HCT116 (cell line): ENCODE measurements around the gene LDB2. TPM values are rescaled to one million over a fixed set of nuclear protein-coding genes. Genes with fewer than 3 reads are reported as not detected.

Experiments
- ATAC-seq: fragments of 200-7000 bp; cut with Tn5 transposase; 2 replicates; pipeline ENCODE4 v1.9.1; 2020; ENCODE audit warnings: mild to moderate bottlenecking, moderate library complexity
- BruUV-seq: library from RNA; stranded (reverse); fragments of 400-500 nt; replicated peaks from 2 replicates; lab custom pipeline; 2021; lab: Mats Ljungman, UMichigan
- CTCF ChIA-PET: fragments of 300-600 bp; sonication (Branson Sonifier 250); formaldehyde crosslinking; loops from one replicate; lab custom pipeline; 2021; ENCODE audit warnings: antibody characterized with exemption; lab: Charles Lee
- POLR2A ChIA-PET: fragments of 300-600, 350-600 bp; sonication (Branson Sonifier 250); formaldehyde crosslinking; loops from one replicate; lab custom pipeline; 2021; ENCODE audit warnings: antibody characterized with exemption; lab: Charles Lee
- RAD21 ChIA-PET, 2 experiments: fragments of 300-600 bp; sonication (Branson Sonifier 250); formaldehyde crosslinking; loops; one replicate each; lab custom pipeline; 2023; ENCODE audit warnings: low total read pairs in 2 of 2; ENCODE audit not compliant: uncharacterized antibody in 2 of 2, unreplicated experiment in 2 of 2, low non-redundant PET in 1 of 2; lab: Charles Lee
- DNase-seq: peaks from one replicate; pipeline ENCODE4 v3.0.0-alpha.2; 2010; ENCODE audit warnings: low read depth, low spot score
- H2AFZ ChIP-seq: fragments of 200-600 bp; shearing (Covaris generic), sonication (generic); 2 replicates; pipeline ENCODE4 v1.6.1; 2017; ENCODE audit warnings: low read depth, mixed run types, mixed read lengths, antibody characterized with exemption, low read length; ENCODE audit not compliant: poor library complexity, severe bottlenecking
- H3K27ac ChIP-seq: 2 replicates; pipeline ENCODE4 v1.5.1; 2012; ENCODE audit warnings: low read depth, low read length
- H3K27me3 ChIP-seq: fragments of 200-600 bp; sonication (generic); 2 replicates; pipeline ENCODE4 v1.6.1; 2016; ENCODE audit warnings: mixed run types, low read length, mixed read lengths; ENCODE audit not compliant: insufficient read depth
- H3K36me3 ChIP-seq, 2 experiments: fragments of 200-500 bp in 1 of 2; fragments of 200-600 bp in 1 of 2; sonication (Bioruptor generic) in 1 of 2; sonication (generic) in 1 of 2; 2 replicates each; pipeline versions ENCODE4 v1.5.1 to v1.6.1; 2014 to 2016; ENCODE audit warnings: low read length in 2 of 2, inconsistent platforms in 1 of 2, mixed read lengths in 1 of 2, mixed run types in 1 of 2; ENCODE audit not compliant: insufficient read depth in 2 of 2, control insufficient read depth in 1 of 2
- H3K4me1 ChIP-seq, 2 experiments: fragments of 200-600 bp in 1 of 2; sonication (generic) in 1 of 2; 2 replicates each; pipeline versions ENCODE4 v1.5.1 to v1.6.1; 2012 to 2017; ENCODE audit warnings: low read length in 2 of 2, inconsistent platforms in 1 of 2, mild to moderate bottlenecking in 1 of 2, mixed read lengths in 1 of 2, mixed run types in 1 of 2, moderate library complexity in 1 of 2; ENCODE audit not compliant: insufficient read depth in 2 of 2, control insufficient read depth in 1 of 2
- H3K4me2 ChIP-seq: fragments of 200-600 bp; sonication (generic); 2 replicates; pipeline ENCODE4 v1.6.1; 2017; ENCODE audit warnings: mixed run types, low read length, mixed read lengths
- H3K4me3 ChIP-seq, 2 experiments: fragments of 200-600 bp in 1 of 2; sonication (generic) in 1 of 2; replicated peaks in 1 of 2; 2 replicates each; pipeline ENCODE4 v1.5.1; 2011 to 2016; ENCODE audit warnings: low read length in 2 of 2, control low read depth in 1 of 2, low read depth in 1 of 2, mild to moderate bottlenecking in 1 of 2, mixed read lengths in 1 of 2, mixed run types in 1 of 2
- H3K79me2 ChIP-seq: fragments of 200-600 bp; sonication (generic); 2 replicates; pipeline ENCODE4 v1.6.1; 2017; ENCODE audit warnings: mild to moderate bottlenecking, mixed run types, low read length, moderate library complexity, mixed read lengths; ENCODE audit not compliant: insufficient read depth
- H3K9ac ChIP-seq: fragments of 200-600 bp; sonication (generic); 2 replicates; pipeline ENCODE4 v1.6.1; 2016; ENCODE audit warnings: low read length, mixed read lengths
- H3K9me2 ChIP-seq: fragments of 200-600 bp; sonication (generic), shearing (Covaris generic); 2 replicates; pipeline ENCODE4 v1.6.1; 2017; ENCODE audit warnings: mixed run types, mild to moderate bottlenecking, moderate library complexity; ENCODE audit not compliant: insufficient read depth
- H3K9me3 ChIP-seq, 2 experiments: fragments of 200-500 bp in 1 of 2; fragments of 200-600 bp in 1 of 2; sonication (Bioruptor generic) in 1 of 2; sonication (generic) in 1 of 2; 2 replicates each; pipeline ENCODE4 v1.6.1; 2014 to 2017; ENCODE audit warnings: low read length in 2 of 2, mixed read lengths in 2 of 2, inconsistent platforms in 1 of 2, low read depth in 1 of 2, mild to moderate bottlenecking in 1 of 2, mixed run types in 1 of 2, moderate library complexity in 1 of 2; ENCODE audit not compliant: control insufficient read depth in 1 of 2, insufficient read depth in 1 of 2
- H4K20me1 ChIP-seq: fragments of 200-600 bp; sonication (generic), shearing (Covaris generic); 2 replicates; pipeline ENCODE4 v1.6.1; 2017; ENCODE audit warnings: mixed run types, mild to moderate bottlenecking, moderate library complexity; ENCODE audit not compliant: insufficient read depth
- ATF3 ChIP-seq: IDR thresholded peaks from 2 replicates; pipeline ENCODE4 v1.6.1; 2012
- CEBPB ChIP-seq: IDR thresholded peaks from 2 replicates; pipeline ENCODE4 v1.6.1; 2012; ENCODE audit warnings: low read depth
- CTCF ChIP-seq, 3 experiments: fragments of 200-600 bp in 1 of 3; sonication (generic) in 1 of 3; IDR thresholded peaks in 2 of 3; conservative IDR thresholded peaks in 1 of 3; 2 replicates each; pipeline ENCODE4 v1.5.1; 2012 to 2017; ENCODE audit warnings: low read depth in 2 of 3, low read length in 2 of 3, antibody characterized with exemption in 1 of 3, borderline replicate concordance in 1 of 3, control low read depth in 1 of 3, mild to moderate bottlenecking in 1 of 3, mixed read lengths in 1 of 3, mixed run types in 1 of 3, moderate library complexity in 1 of 3; ENCODE audit not compliant: insufficient read depth in 1 of 3
- EGR1 ChIP-seq: IDR thresholded peaks from 2 replicates; pipeline ENCODE4 v1.6.1; 2012; ENCODE audit warnings: low read depth
- EZH2phosphoT487 ChIP-seq: fragments of 200-600 bp; IDR thresholded peaks from 2 replicates; pipeline ENCODE4 v1.6.1; 2018; ENCODE audit warnings: antibody characterized with exemption, borderline replicate concordance
- JUND ChIP-seq: IDR thresholded peaks from 2 replicates; pipeline ENCODE4 v1.6.1; 2012
- POLR2AphosphoS5 ChIP-seq: IDR thresholded peaks from 2 replicates; pipeline ENCODE4 v1.6.1; 2011; ENCODE audit warnings: mild to moderate bottlenecking, low read depth, low read length, moderate library complexity
- RAD21 ChIP-seq: IDR thresholded peaks from 2 replicates; pipeline ENCODE4 v1.6.1; 2012; ENCODE audit warnings: low read depth, mild to moderate bottlenecking
- REST ChIP-seq: IDR thresholded peaks from 2 replicates; pipeline ENCODE4 v1.6.1; 2012; ENCODE audit warnings: low read depth
- SP1 ChIP-seq: IDR thresholded peaks from 2 replicates; pipeline ENCODE4 v1.6.1; 2012; ENCODE audit warnings: low read depth
- TCF7L2 ChIP-seq: IDR thresholded peaks from 2 replicates; pipeline ENCODE4 v1.7.0; 2011; ENCODE audit warnings: borderline replicate concordance, inconsistent platforms; ENCODE audit not compliant: insufficient read depth, insufficient read length; ENCODE audit errors: extremely low read depth
- YY1 ChIP-seq: IDR thresholded peaks from 2 replicates; pipeline ENCODE4 v1.6.1; 2011; ENCODE audit warnings: low read length, low read depth, moderate library complexity, mild to moderate bottlenecking; ENCODE audit not compliant: insufficient replicate concordance; ENCODE audit errors: extremely low read depth
- ZNF274 ChIP-seq: fragments of 200-500 bp; sonication (Bioruptor generic); IDR thresholded peaks from 2 replicates; pipeline ENCODE4 v1.6.1; 2014; ENCODE audit warnings: mild to moderate bottlenecking, low read depth, low read length, inconsistent platforms
- intact Hi-C: fragments of 100-400 bp; cut with micrococcal nuclease; formaldehyde crosslinking; loops from 2 replicates; pipeline ENCODE4 v1.10.0; 2022
- total RNA-seq: library from RNA; stranded (reverse); gene quantifications from one replicate; pipeline ENCODE4 v1.2.1, GENCODE V29; 2021; ENCODE audit not compliant: unreplicated experiment

LDB2 gene
- total RNA-seq, 1 experiment from 2014 or later = 0.12 TPM

GRCh38 chr4:16498978-16499377 lies 399.5 kb downstream of the LDB2 start (continued):
- TF ChIP-seq ATF3 (no peak), ZNF274 (no peak), TCF7L2 (no peak), CEBPB (no peak), SP1 (no peak), JUND (no peak), YY1 (no peak)

- no peak overlapping the region for H3K4me3 ChIP-seq
- CTCF ChIA-PET = no interaction called here
- no peak for ATAC-seq
- BruUV-seq = no TSS peak
- no peak for DNase-seq
- intact Hi-C loops = no loop called here
- POLR2A ChIA-PET = no interaction called here
- H3K4me2 ChIP-seq = no peak overlapping the region
- no peaks in the 10 kb centered on the region for H3K9me2 ChIP-seq
- H3K9me3 ChIP-seq = no peaks in the 10 kb centered on the region
- H3K9ac ChIP-seq = no peak overlapping the region
- RAD21 ChIA-PET = no interaction called here
- no peaks in the 10 kb centered on the region for H3K36me3 ChIP-seq
- H2AFZ ChIP-seq = no peak overlapping the region
- TF ChIP-seq POLR2AphosphoS5 = no peak
- no peak for TF ChIP-seq EGR1
- no peaks in the 10 kb centered on the region for H3K27me3 ChIP-seq
- H3K27ac ChIP-seq = no peak overlapping the region
- H3K4me1 ChIP-seq = no peaks in the 10 kb centered on the region
- H4K20me1 ChIP-seq = no peaks in the 10 kb centered on the region; the same call in 1 of the 2 replicates
- H3K79me2 ChIP-seq = no peaks in the 10 kb centered on the region
These were observed 401.9 kb downstream of the LDB2 start for GRCh38 chr4:16496501-16496900.

GRCh38 chr4:16492872-16493271 lies 405.6 kb downstream of the LDB2 start:
- H3K27me3 ChIP-seq = no peaks in the 10 kb centered on the region; the same call in 1 of the 2 replicates
- ATAC-seq (no peak), DNase-seq (no peak)
- no peak overlapping the region for H3K27ac ChIP-seq
- intact Hi-C loops = no loop called here
- no peak overlapping the region for H3K4me3 ChIP-seq
- H3K9me3 ChIP-seq = no peaks in the 10 kb centered on the region
- H3K9ac ChIP-seq = no peak overlapping the region
- no TSS peak for BruUV-seq
- H3K36me3 ChIP-seq = no peaks in the 10 kb centered on the region
- RAD21 ChIA-PET = no interaction called here
- no peaks in the 10 kb centered on the region; the same call in 1 of the 2 replicates for H4K20me1 ChIP-seq
- H3K4me1 ChIP-seq = no peaks in the 10 kb centered on the region
- H3K9me2 ChIP-seq = no peaks in the 10 kb centered on the region
- POLR2A ChIA-PET = no interaction called here
- H3K4me2 ChIP-seq = no peak overlapping the region
- no peaks in the 10 kb centered on the region for H3K79me2 ChIP-seq
- no peak overlapping the region for H2AFZ ChIP-seq
- CTCF ChIA-PET = no interaction called here
- no peak for TF ChIP-seq CTCF (IDR thresholded peaks at IDR 0.05 in 2 of 3, conservative IDR thresholded peaks at IDR 0.05 in 1 of 3; ENCODE audit: borderline replicate concordance in 1 of 3, insufficient read depth in 1 of 3, low read depth in 2 of 3, low read length in 2 of 3)
- no peak for TF ChIP-seq REST
- TF ChIP-seq RAD21 = no peak
- TF ChIP-seq SP1 = no peak
- TF ChIP-seq YY1 = no peak
- no peak for TF ChIP-seq EZH2phosphoT487
- TF ChIP-seq POLR2AphosphoS5 = no peak
- TF ChIP-seq TCF7L2 = no peak
